GM18498 (cell line): ENCODE results near the gene PPP4R1.

Experiments
- ATAC-seq: cut with Tn5 transposase; IDR thresholded peaks from one replicate; pipeline ENCODE4 v1.9.1; 2021; ENCODE audit warnings: mild to moderate bottlenecking, moderate library complexity; ENCODE audit not compliant: unreplicated experiment

Gene PPP4R1

GRCh38 chr18:9549405-9549804 lies 65.0 kb downstream of the PPP4R1 start:
- ATAC-seq = no peak

DNA sequence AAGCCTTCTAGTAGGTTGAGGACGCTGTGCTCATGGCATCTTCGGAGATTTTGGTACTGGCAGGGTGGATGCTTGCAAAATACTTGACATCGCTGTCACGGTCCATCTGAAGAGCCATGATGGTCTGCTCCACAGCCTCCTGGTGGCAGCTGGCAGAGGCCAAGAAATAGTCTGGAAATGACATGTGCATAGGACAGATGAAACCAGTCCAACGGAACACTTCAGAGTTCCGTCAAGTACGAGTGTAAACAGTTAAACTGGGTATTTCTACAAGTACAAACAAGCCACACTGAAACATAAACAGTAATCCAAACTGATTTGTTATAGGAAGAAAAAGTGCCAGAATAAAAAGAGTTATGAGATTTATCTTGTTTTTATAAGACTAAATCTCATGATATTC lies 66.6 kb downstream of the PPP4R1 start:
- no peak for ATAC-seq

DNA sequence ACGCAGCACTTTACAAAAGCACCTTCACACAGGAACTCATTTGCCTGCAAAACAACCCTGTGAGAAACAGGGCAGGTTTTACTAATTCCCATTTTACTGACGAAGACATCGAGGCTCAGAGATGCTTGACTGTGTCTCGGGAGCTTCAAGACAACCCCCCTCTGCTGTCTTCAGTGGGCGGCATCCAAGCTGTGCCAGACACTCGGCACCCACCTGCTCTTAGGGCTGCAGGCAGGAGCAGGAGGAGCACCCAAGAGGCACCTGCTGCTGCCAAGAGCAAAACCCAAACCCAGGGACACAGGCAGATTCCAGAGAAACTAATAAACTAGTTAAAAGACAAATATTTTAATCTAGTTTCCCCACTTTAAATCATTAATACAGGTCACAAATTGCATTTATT lies 67.9 kb downstream of the PPP4R1 start:
- no peak for ATAC-seq

DNA sequence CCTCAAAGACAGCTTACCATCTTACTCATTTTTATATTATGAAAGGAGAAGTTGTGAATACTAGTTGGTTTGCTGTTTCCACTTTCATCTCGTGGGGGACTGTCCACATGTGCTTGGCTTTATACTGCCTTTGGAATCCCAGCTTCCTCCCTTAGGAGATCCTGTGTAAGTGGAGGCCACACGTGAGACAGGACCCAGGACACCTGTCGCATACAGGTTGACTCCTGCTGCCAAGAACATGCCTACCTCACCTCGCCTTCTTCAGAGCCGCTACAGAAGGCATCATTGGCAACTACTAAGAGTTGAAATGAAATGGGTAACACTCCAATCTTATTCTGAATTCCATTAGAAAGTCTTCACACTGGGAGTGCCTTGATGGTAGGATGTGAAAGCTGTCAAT lies 69.3 kb downstream of the PPP4R1 start:
- no peak for ATAC-seq

DNA sequence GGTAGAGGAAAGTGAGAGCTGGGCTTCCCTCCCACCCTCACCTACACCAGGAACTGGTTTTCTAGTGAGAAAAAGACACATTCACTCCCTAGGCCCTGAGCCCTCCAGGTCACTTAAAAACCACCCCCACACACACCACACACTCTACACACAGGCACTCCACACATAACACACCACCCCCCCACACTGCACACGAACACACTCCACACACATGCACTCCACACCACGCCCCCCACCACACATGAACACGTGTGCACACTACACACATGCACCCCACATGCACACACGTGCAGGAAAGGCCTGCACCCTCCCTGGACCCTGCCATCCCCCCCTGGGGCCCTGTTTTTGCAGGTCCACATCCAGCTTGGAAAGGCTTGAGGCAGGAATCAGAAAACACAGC lies 71.4 kb downstream of the PPP4R1 start:
- ATAC-seq = no peak

- ATAC-seq = no peak
Observed at GRCh38 chr18:9539938-9540337, 74.4 kb downstream of the PPP4R1 start.

DNA sequence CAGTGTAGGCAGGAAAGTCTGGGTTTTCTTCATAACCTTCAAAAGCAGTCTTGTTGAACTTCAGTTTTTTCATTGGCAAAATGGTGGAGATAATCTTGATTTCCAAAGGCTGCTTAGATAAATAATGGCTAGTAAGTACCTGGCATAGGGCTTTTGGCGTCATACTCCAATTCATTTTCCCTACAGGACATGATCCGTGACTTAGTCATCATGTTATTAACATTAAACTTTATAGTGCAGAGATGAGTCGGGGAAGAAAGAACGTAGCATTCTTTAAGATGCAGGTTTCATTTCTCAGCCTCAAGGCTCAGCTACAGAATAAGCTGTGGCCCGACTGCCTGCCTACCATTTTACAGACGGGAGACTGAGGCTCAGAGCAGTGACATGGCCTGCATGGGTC lies 75.1 kb downstream of the PPP4R1 start:
- ATAC-seq = no peak

- ATAC-seq = no peak
Observed at GRCh38 chr18:9537677-9538076, 76.7 kb downstream of the PPP4R1 start.

GRCh38 chr18:9536354-9537152 lies 77.8 kb downstream of the PPP4R1 start:
- ATAC-seq = no peak

DNA sequence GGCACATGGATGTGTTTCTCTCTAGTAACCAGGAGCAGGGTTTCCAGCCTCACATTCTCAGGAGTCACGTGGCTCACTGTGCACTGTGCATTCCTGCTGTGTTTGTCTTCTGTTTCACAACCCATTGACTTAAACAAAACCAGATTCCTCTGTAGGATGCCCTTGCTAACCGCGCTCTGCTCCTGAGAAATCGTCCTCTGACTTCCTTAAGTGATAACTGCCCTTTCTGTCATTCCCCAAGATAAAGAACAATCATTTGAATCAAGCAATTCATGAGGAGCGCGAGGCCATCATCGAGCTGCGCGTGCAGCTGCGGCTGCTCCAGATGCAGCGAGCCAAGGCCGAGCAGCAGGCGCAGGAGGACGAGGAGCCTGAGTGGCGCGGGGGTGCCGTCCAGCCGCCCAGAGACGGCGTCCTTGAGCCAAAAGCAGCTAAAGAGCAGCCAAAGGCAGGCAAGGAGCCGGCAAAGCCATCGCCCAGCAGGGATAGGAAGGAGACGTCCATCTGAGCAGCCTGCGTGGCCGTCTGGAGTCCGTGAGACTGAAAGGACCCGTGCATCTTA lies 78.8 kb downstream of the PPP4R1 start:
- ATAC-seq = no peak

- ATAC-seq = no peak
Observed at GRCh38 chr18:9534844-9535243, 79.5 kb downstream of the PPP4R1 start.

GRCh38 chr18:9531791-9532410 lies 82.5 kb downstream of the PPP4R1 start:
- no peak for ATAC-seq

- no peak for ATAC-seq
Observed at GRCh38 chr18:9530226-9531009, 83.9 kb downstream of the PPP4R1 start.

DNA sequence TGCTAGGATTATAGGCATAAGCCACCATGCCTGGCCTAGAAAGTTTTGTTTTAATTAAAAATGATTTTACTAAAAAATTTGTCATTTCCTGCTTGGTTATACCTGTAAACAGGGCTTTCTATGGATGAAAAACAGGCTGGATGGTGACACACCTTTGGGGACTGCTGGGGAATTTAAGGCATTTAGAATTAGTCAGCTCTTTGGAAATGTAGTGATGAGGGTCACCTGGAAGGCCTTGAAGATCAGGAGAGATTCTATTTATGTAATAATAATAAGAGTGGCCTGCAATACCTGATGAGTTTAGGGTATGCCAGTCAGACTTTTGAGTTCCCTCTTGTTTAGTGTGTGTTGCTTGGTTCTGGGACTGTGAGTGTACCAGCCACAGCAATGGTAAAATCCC lies 87.9 kb downstream of the PPP4R1 start:
- ATAC-seq = no peak

DNA sequence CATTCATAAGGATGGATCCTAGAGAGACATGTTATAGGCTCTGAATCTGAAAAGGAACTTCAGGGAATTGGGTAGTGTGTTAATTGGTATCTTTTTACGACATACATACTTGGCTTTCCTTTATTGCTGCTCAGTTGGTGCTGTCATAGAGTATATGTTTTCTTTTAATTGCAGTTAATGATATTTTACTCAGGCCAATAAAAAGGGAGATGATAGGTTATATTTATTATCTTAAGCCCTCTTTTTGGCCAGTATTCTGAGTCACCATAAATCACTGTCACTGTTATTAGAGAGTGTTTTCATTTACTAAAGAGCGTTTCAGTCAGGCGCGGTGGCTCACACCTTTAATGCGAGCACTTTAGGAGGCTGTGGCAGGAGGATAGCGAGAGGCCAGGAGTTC lies 91.4 kb downstream of the PPP4R1 start:
- no peak for ATAC-seq

- no peak for ATAC-seq
Observed at GRCh38 chr18:9521770-9522169, 92.6 kb downstream of the PPP4R1 start.

- ATAC-seq = no peak
Observed at GRCh38 chr18:9520666-9521065, 93.7 kb downstream of the PPP4R1 start.

DNA sequence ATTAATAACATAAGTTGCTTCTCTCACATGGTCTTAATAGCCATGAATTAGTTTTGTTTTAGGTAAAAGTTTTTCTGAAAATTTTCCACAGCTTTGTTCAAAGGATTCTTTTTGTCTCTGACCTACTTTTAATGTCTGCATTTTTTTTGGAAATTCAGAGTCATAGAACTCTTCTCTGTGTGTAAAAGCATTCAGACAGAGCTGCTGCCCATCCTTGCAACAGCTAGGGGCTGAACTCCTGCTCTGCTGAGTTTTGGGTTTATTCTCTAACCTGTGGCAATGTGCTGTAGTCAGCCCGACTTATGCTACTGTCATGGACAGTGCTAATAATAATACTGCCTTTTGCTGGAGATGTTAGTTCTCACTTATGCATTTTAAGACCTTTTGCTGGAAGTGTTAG lies 95.0 kb downstream of the PPP4R1 start:
- no peak for ATAC-seq

- no peak for ATAC-seq
Observed at GRCh38 chr18:9517869-9518268, 96.5 kb downstream of the PPP4R1 start.

DNA sequence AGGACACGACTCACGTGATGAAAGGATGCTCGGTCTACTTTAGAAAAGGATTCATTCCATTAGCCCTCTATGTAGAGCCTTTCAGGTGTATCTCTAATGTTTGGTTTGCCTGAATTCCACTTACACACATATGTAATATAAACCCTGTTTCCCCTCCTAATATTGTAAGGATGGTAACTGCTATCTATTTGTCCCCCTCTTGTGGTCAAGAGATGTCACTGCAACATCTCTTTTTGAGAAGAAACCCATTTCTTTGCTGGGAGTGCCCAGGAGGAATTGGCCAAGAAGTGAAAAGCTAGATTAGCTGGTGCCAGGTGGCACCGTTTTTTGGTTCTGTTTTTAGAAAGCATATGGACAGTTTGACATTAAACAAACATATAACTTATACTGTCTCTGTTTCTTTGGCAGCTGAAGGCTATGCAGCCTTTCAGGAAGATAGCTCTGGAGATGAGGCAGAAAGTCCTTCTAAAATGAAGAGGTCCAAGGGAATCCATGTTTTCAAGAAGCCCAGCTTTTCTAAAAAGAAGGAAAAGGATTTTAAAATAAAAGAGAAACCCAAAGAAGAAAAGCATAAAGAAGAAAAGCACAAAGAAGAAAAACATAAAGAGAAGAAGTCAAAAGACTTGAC lies 97.8 kb downstream of the PPP4R1 start:
- no peak for ATAC-seq

DNA sequence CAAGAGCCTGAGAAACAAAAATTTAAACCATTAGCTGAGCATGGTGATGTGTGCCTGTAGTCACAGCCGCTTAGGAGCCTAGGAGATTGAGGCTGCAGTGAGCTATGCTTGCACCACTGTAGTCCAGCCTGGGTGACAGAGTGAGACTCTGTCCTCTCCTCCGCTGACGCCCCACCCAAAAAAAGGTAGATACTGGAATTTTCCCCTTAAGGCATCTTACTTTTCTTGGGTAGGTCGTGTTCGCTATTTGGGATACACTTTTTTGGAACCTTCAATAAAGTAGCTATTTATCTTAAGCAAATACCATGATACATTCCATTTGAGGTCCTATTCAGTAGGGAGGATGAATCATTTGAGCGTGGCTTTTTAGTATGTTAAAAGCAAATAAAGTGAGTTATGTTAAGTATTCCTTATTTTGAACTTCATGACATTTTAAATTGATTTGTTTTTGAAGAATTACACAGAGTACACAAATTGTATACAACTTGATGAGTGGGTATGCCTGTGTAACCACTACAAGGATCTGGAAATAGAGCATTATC lies 100.3 kb downstream of the PPP4R1 start:
- ATAC-seq = no peak
